Measurements from ENCODE around the gene CYP4F12. TPM values are rescaled to one million over a fixed set of nuclear protein-coding genes. Genes with fewer than 3 reads are reported as not detected.
"Not testable (repeated sequence)": the region's sequence is repeated elsewhere in the genome, so short reads cannot be mapped to it uniquely, and the experiment has no call there.

The CYP4F12 gene
- total RNA-seq, 2 donors from 2014 or later: 0.16 TPM; not detected in 1

DNA sequence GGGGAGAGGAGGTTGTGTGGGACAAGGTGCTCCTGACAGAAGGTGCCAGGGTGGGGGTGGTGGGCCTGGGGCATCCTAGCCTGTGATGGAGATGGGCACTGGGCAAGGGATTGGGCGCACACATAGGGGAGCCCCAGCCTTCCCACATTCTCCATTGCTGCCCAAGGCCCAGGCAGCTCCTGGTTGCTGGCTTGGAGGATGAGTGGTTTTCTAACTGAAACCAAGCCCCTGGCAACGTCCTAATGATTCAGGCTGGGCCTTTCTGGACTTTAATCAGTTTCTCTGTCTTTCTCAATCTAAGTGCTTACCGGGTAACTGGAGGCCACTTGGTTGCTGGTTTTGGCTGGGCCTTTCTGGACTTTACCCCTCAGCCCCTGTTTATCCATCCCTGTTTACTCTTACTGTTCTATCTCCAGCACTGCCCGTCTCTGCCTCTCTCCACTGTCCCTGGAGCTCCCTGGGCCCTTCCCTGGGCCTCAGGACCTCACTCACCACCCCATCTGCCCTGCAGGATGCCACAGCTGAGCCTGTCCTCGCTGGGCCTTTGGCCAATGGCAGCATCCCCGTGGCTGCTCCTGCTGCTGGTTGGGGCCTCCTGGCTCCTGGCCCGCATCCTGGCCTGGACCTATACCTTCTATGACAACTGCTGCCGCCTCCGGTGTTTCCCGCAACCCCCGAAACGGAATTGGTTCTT lies 31.8 kb upstream of the CYP4F12 start:
- Mint-ChIP-seq H3K9me3 (no peaks in the 10 kb centered on the region), H3K4me1 (ENCODE audit: low read depth) (no peaks in the 10 kb centered on the region), H3K4me3 (no peak overlapping the region), H3K27me3 (ENCODE audit: low read depth) (peaks cover 2% of the 10 kb centered on the region), H3K27ac (no peak overlapping the region), H3K36me3 (ENCODE audit: insufficient read depth in 2 of 2) (no peaks in the 10 kb centered on the region)
- ATAC-seq (replicated peaks in 1 of 2) (no peak), DNase-seq (no peak)

DNA sequence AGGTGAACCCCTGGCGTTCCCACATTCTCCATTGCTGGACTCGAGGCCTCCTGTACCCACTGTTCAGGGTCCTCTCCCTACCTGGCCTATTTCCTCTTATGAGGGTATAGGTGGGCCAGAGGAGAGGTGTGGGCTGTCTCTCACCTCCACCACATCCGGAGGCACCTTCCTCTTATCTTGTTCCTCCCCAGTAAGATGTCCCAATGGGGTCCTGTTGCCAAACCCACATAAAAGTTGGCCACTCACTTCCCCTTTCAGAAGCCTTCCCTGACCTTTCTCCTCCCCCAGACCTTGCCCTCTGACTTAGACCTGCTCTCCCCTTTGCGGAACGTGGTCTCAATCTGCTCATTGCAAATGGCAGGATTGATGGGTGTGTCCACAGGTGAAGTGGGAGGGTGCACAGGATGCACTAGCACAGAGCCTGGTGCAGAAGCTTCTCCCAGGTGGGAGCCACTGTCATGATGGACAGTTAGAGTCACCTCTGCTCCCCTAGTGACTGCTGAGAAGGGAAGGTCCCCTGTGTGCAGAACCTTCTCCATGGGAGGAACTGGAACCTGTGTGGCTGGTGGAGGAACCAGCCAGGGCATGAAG lies 30.9 kb upstream of the CYP4F12 start:
- no peak for DNase-seq
- no peaks in the 10 kb centered on the region for H3K36me3 Mint-ChIP-seq (ENCODE audit: insufficient read depth in 2 of 2)
- H3K4me3 Mint-ChIP-seq: no peak overlapping the region
- ATAC-seq (replicated peaks in 1 of 2): no peak
- no peaks in the 10 kb centered on the region for H3K4me1 Mint-ChIP-seq (ENCODE audit: low read depth)
- H3K27me3 Mint-ChIP-seq (ENCODE audit: low read depth): peaks cover 6% of the 10 kb centered on the region
- no peaks in the 10 kb centered on the region for H3K9me3 Mint-ChIP-seq
- no peak overlapping the region for H3K27ac Mint-ChIP-seq

DNA sequence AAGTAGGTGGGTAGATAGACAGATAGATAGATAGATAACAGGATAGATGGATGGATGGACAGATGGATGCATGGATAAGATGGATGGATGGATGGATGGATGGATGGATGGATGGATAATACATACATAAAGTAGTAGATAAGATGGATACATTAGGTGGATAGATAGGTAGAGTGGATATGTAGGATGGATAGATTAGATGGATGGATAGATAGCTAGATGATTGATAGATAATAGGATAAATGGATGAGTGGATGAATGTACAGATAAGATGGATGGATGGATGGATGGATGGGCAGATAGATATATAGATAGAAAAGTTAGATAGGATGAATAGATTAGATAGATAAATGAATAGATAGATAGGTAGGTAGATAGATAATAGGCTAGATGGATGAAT lies 30.1 kb upstream of the CYP4F12 start:
- H3K4me1 Mint-ChIP-seq (ENCODE audit: low read depth): no peaks in the 10 kb centered on the region
- DNase-seq: no peak
- ATAC-seq (replicated peaks in 1 of 2): no peak
- H3K4me3 Mint-ChIP-seq: no peak overlapping the region
- H3K9me3 Mint-ChIP-seq: no peaks in the 10 kb centered on the region
- H3K27me3 Mint-ChIP-seq (ENCODE audit: low read depth): peaks cover 13% of the 10 kb centered on the region
- H3K36me3 Mint-ChIP-seq (ENCODE audit: insufficient read depth in 2 of 2): no peaks in the 10 kb centered on the region
- H3K27ac Mint-ChIP-seq: no peak overlapping the region

DNA sequence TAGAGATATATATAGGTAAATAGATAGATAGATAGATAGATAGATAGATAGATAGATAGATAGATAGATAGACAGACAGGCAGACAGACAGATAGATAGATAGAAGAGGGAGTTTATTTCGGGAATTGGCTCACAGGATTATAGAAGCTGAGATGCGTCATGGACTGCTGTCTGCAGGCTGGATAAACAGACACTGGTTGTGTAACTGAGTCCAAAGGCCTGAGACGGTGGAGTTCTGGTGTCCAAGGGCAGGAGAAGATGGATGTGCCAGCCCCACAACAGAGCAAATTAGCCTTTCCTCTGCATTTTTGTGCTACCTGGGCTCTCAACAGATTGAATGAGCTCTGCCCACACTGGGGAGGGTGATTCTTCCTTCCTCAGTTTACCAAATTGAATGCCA lies 29.5 kb upstream of the CYP4F12 start:
- Mint-ChIP-seq H3K36me3 (ENCODE audit: insufficient read depth in 2 of 2) (no peaks in the 10 kb centered on the region), H3K27me3 (ENCODE audit: low read depth) (peaks cover 14% of the 10 kb centered on the region), H3K4me3 (no peak overlapping the region), H3K9me3 (no peaks in the 10 kb centered on the region), H3K27ac (no peak overlapping the region), H3K4me1 (ENCODE audit: low read depth) (no peaks in the 10 kb centered on the region)
- ATAC-seq (replicated peaks in 1 of 2) (no peak), DNase-seq (no peak)

DNA sequence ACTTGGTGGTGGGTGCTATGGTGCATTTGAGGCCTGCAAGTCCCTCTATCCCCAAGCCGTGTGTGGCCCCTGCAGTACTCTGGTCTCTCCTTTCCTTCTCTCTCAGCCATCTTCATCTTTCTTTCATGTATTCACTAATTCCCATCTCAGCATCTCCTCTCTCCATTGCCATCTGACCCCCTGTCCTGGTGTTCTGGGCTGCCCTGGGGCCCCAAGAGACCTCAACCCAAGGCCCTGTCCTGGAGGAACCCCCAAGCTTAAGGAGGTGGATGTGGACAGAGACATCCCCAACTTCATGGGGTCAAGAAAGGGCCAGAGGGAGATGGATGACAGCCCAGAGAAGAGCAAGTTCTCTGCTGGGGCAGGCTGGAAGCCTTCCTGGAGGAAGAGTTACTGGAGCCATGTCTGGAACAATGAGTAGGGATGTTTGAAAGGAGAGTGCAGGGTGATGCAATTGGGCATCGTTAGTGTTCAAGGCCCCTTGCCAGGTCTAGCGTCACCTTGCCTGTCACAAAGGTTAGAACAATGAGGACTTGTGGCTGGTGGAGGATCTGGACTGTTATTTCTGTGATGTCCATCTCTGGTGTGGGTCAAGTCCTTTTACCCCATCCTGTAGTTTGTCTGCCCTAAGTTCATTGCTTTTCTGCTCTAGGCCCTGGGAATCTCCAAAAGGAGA lies 28.7 kb upstream of the CYP4F12 start:
- ATAC-seq (replicated peaks in 1 of 2): no peak
- DNase-seq: no peak
- no peaks in the 10 kb centered on the region for H3K4me1 Mint-ChIP-seq (ENCODE audit: low read depth)
- no peak overlapping the region for H3K4me3 Mint-ChIP-seq
- H3K36me3 Mint-ChIP-seq (ENCODE audit: insufficient read depth in 2 of 2): no peaks in the 10 kb centered on the region
- H3K27me3 Mint-ChIP-seq (ENCODE audit: low read depth): peaks cover 14% of the 10 kb centered on the region
- no peaks in the 10 kb centered on the region for H3K9me3 Mint-ChIP-seq
- H3K27ac Mint-ChIP-seq: no peak overlapping the region

DNA sequence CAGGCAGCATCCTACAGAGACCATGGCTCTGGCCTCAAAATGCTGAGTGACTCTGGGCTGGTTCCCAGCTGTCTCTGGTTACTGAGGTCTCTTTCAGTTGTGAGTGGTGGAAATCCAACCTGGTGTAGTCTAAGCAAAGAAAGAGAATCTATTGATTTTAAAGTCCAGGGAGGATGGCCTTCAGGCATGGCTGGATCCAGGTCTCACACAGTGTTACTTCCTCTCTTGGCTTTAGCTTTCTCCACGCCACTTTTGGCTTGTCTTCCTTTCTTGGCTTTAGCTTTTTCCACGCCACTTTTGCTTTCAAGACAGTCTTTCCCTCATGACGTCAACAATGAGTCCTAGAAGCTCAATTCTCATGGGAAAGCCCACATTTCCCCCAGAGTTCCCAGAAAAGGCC lies 28.1 kb upstream of the CYP4F12 start:
- Mint-ChIP-seq H3K4me1 (ENCODE audit: low read depth) (no peaks in the 10 kb centered on the region), H3K27ac (no peak overlapping the region), H3K4me3 (no peak overlapping the region), H3K27me3 (ENCODE audit: low read depth) (peaks cover 14% of the 10 kb centered on the region), H3K9me3 (no peaks in the 10 kb centered on the region), H3K36me3 (ENCODE audit: insufficient read depth in 2 of 2) (no peaks in the 10 kb centered on the region)
- DNase-seq: no peak
- no peak for ATAC-seq (replicated peaks in 1 of 2)

DNA sequence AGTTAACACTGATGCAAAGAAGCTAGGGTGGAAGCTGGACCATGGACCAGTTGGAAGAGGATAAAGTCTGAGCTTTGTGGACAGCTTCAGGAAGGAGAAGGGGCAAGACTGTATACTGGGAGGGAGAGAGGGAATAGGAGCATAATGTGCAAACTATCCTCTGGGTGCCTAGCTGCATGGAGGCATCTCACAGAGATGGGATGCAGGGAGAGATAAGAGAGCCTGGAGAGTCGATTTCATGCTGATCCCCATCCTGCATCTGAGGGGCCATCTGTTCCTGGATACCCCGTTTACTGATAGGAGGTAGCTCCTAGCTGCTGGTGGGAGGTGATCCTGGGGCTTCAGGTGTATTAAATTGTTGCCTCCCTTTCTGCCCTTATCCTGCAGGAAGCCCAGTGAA lies 23.4 kb upstream of the CYP4F12 start:
- no peaks in the 10 kb centered on the region for H3K4me1 Mint-ChIP-seq (ENCODE audit: low read depth)
- peaks cover 40% of the 10 kb centered on the region for H3K27me3 Mint-ChIP-seq (ENCODE audit: low read depth)
- H3K27ac Mint-ChIP-seq: no peak overlapping the region
- no peak for ATAC-seq (replicated peaks in 1 of 2)
- H3K36me3 Mint-ChIP-seq (ENCODE audit: insufficient read depth in 2 of 2): no peaks in the 10 kb centered on the region
- no peak overlapping the region for H3K4me3 Mint-ChIP-seq
- DNase-seq: no peak
- peaks cover 0 to 3% of the 10 kb centered on the region in 2 donors for H3K9me3 Mint-ChIP-seq

DNA sequence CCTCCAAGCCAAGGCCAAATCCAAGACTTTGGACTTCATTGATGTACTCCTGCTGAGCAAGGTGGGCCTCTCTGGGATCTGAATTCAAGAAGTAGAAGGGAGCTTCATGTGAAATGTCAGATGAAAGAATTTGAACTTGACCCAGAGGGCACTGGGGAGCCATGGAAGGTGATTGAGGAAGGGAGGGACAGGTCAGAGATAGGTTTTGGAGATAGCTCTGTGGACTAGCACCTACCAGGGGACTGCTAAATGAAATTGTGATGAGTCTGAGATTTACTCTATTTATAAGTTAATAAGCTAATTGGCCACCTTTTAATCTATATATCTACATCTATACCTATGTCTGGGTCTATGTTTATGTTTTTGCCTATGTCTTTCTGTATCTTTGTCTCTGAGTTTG lies 22.8 kb upstream of the CYP4F12 start:
- DNase-seq; H3K27ac Mint-ChIP-seq; H3K36me3 Mint-ChIP-seq (ENCODE audit: insufficient read depth in 2 of 2); H3K9me3 Mint-ChIP-seq; H3K4me1 Mint-ChIP-seq (ENCODE audit: low read depth); H3K4me3 Mint-ChIP-seq; ATAC-seq (replicated peaks in 1 of 2): not testable (repeated sequence)
- peaks cover 46% of the 10 kb centered on the region for H3K27me3 Mint-ChIP-seq (ENCODE audit: low read depth)

DNA sequence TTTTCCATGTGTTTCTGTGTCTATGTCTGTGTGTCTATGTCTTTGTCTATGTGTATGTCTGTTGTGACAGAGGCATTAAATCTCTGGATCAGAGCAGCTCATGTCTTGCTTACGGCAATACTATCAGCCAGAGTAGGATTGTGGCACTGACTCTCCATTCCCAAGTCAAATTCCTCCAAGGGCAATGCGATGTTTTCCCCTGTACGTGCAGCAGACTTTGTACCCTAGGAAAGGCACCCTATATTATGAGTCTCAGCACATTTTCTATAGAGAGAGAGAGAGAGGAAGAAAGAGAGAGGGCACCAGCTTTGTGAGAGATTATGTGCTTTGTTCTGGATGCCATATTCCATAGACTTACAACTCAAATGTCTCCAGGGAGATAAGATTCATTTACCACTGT lies 21.1 kb upstream of the CYP4F12 start:
- no peaks in the 10 kb centered on the region for H3K36me3 Mint-ChIP-seq (ENCODE audit: insufficient read depth in 2 of 2)
- peaks cover 55% of the 10 kb centered on the region for H3K27me3 Mint-ChIP-seq (ENCODE audit: low read depth)
- H3K4me3 Mint-ChIP-seq: no peak overlapping the region
- ATAC-seq (replicated peaks in 1 of 2): no peak
- DNase-seq: no peak
- no peak overlapping the region for H3K27ac Mint-ChIP-seq
- no peaks in the 10 kb centered on the region for H3K4me1 Mint-ChIP-seq (ENCODE audit: low read depth)
- H3K9me3 Mint-ChIP-seq: peaks cover 0 to 3% of the 10 kb centered on the region in 2 donors

DNA sequence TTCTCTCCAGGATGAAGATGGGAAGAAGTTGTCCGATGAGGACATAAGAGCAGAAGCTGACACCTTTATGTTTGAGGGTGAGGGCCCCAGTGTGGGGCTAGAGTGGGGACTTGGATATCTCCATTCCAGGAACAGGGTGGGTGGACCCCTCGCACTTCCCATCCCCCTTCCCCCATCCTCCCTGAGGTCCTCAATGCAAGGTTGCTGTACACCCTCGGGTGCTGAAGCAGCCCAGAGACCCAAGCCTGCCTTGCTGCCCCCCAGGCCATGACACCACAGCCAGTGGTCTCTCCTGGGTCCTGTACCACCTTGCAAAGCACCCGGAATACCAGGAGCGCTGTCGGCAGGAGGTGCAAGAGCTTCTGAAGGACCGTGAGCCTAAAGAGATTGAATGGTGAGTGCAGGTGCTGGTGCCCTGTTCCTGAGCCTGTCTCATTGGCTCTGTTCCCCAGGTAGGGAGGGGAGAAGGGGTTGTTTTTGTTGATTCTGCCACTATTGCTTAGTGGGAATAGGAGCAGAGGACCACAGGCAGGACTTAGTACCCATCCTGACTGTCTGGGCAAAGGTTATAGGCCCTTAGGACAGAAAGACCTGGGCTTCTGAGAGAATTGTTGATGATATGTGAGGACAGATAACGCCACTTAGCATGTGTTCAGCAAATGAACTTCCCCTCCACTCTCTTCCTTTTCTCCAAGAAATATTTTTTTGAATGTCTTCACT lies 20.2 kb upstream of the CYP4F12 start:
- ATAC-seq (replicated peaks in 1 of 2): no peak
- Mint-ChIP-seq H3K4me3 (no peak overlapping the region), H3K27me3 (ENCODE audit: low read depth) (peaks cover 59% of the 10 kb centered on the region), H3K36me3 (ENCODE audit: insufficient read depth in 2 of 2) (no peaks in the 10 kb centered on the region), H3K27ac (no peak overlapping the region), H3K9me3 (peaks cover 0 to 3% of the 10 kb centered on the region in 2 donors), H3K4me1 (ENCODE audit: low read depth) (no peaks in the 10 kb centered on the region)
- DNase-seq: no peak

DNA sequence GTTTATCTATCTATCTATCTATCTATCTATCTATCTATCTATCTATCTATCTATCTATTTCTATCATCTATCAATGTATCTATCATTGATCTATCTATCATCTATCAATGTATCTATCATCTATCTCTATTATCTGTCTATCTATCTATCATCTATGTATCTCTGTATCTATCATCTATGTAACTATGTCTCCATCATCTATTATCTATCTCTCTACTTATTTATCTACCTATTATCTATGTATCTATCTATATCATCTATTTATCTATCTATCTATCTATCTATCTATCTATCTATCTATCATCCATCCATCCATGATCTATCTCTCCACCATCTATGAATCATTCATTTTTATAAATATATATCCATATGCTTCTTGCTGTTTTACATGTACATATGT lies 16.4 kb upstream of the CYP4F12 start:
- Mint-ChIP-seq H3K27ac (no peak overlapping the region), H3K27me3 (ENCODE audit: low read depth) (peaks cover 57% of the 10 kb centered on the region), H3K4me1 (ENCODE audit: low read depth) (no peaks in the 10 kb centered on the region), H3K9me3 (no peaks in the 10 kb centered on the region), H3K36me3 (ENCODE audit: insufficient read depth in 2 of 2) (no peaks in the 10 kb centered on the region), H3K4me3 (no peak overlapping the region)
- DNase-seq (no peak), ATAC-seq (replicated peaks in 1 of 2) (no peak)

DNA sequence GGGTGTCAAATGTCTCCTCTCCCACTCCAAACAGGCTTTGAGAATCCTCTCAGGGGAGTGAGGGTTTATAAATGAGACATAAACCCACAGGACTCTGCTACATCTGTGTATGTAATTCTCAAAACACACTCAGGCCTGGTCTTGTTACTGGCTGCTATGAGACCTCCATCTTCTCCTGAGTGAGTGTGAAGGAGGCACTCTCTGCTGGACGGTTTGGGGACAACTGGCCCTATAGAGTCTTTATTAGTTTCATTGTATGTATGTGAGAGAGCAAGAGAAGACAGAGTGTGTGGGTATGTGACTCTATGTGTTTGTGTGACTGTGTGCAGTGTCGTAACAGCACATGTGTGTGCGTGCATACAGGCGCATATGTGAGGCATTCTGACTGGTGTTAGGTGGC lies 9.6 kb upstream of the CYP4F12 start:
- DNase-seq: no peak

DNA sequence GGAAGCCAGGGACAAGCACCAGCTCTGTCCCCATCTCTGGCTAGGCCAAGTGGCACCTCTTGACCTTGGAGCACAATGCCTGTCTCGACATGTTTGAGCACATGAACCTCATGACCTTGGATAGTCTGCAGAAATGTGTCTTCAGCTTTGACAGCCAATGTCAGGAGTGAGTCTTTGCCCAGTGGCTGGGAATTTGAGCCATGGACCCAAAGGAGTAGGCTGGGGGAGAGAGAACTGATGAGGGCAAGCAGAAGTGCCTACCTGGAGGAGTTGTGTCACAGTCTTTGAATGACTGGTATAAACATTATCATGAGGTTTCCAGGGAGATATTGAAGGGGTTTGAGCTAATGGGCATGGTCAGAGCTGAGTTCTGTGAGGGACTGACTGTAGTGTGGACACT lies 6.7 kb upstream of the CYP4F12 start:
- peaks cover 7% of the 10 kb centered on the region for H3K27me3 Mint-ChIP-seq (ENCODE audit: low read depth)
- ATAC-seq (replicated peaks in 1 of 2) (no peak), DNase-seq (no peak)
- no peak overlapping the region for H3K27ac Mint-ChIP-seq
- no peak overlapping the region for H3K4me3 Mint-ChIP-seq
- H3K9me3 Mint-ChIP-seq: no peaks in the 10 kb centered on the region
- no peaks in the 10 kb centered on the region for H3K4me1 Mint-ChIP-seq (ENCODE audit: low read depth)
- H3K36me3 Mint-ChIP-seq (ENCODE audit: insufficient read depth in 2 of 2): no peaks in the 10 kb centered on the region

More for the DNA sequence above, 9.6 kb upstream of the CYP4F12 start:
- no peaks in the 10 kb centered on the region for H3K9me3 Mint-ChIP-seq
- H3K36me3 Mint-ChIP-seq (ENCODE audit: insufficient read depth in 2 of 2): no peaks in the 10 kb centered on the region
- H3K27ac Mint-ChIP-seq: no peak overlapping the region
- no peaks in the 10 kb centered on the region for H3K4me1 Mint-ChIP-seq (ENCODE audit: low read depth)
- no peak overlapping the region for H3K4me3 Mint-ChIP-seq
- H3K27me3 Mint-ChIP-seq (ENCODE audit: low read depth): peaks cover 7% of the 10 kb centered on the region
- ATAC-seq (replicated peaks in 1 of 2): no peak

Measured in activated T-cell treated with anti-CD3 and anti-CD28 coated beads, Interleukin-2, amount 50 U/mL, for 72 hours (primary cell).